HepG2 (cell line): ENCODE data around the gene ANKRD44. TPM values are rescaled to one million over a fixed set of nuclear protein-coding genes. Genes with fewer than 3 reads are reported as not detected.

Experiments used
- ATAC-seq: fragments of 200-7000 bp; cut with Tn5 transposase; 3 replicates; pipeline ENCODE4 v1.9.1; 2020; ENCODE audit warnings: mild to moderate bottlenecking, moderate library complexity
- BruUV-seq: library from RNA; stranded (reverse); fragments of 400-500 nt; replicated peaks from 2 replicates; lab custom pipeline; 2021; lab: Mats Ljungman, UMichigan
- CTCF ChIA-PET: fragments of 300-600 bp; formaldehyde crosslinking; extraction: SDS; loops from one replicate; lab custom pipeline; 2021; ENCODE audit warnings: low total read pairs, inconsistent platforms, low intra/inter-chr PET ratio; lab: Yijun Ruan, JAX
- POLR2A ChIA-PET: fragments of 350-600 bp; sonication (Branson Sonifier 250); formaldehyde crosslinking; loops from one replicate; lab custom pipeline; 2020; ENCODE audit warnings: antibody characterized with exemption, inconsistent platforms; lab: Yijun Ruan, JAX
- DNase-seq: peaks from one replicate; pipeline ENCODE4 v3.0.0-alpha.2; 2015; ENCODE audit warnings: low spot score
- FAIRE-seq: peaks from 3 replicates; lab custom pipeline; 2011; peaks lifted over from hg19 to GRCh38; lab: Jason Lieb, UNC
- H2AFZ ChIP-seq: one replicate; pipeline ENCODE4 v1.6.1; 2011; ENCODE audit warnings: low read length, inconsistent platforms
- H3K27ac ChIP-seq: fragments of 300-600 bp; 3 replicates; pipeline ENCODE4 v1.8.0; 2011; ENCODE audit warnings: mixed run types, mild to moderate bottlenecking, mixed read lengths, low read length, inconsistent platforms; ENCODE audit not compliant: insufficient read depth; ENCODE audit errors: extremely low read length
- H3K27me3 ChIP-seq, 2 experiments: fragments of 200-600 bp in 1 of 2; 2 replicates in 1 of 2; 3 replicates in 1 of 2; pipeline versions ENCODE4 v1.6.0 to v1.8.0; 2011; ENCODE audit warnings: low read length in 2 of 2, mild to moderate bottlenecking in 2 of 2, moderate library complexity in 2 of 2, inconsistent platforms in 1 of 2; ENCODE audit not compliant: insufficient read depth in 2 of 2, control insufficient read depth in 1 of 2
- H3K36me3 ChIP-seq, 2 experiments: fragments of 200-600 bp in 1 of 2; replicated peaks in 1 of 2; 2 replicates in 1 of 2; 3 replicates in 1 of 2; pipeline versions ENCODE4 v1.5.1 to v1.8.0; 2011; ENCODE audit warnings: low read length in 2 of 2, inconsistent platforms in 1 of 2; ENCODE audit not compliant: insufficient read depth in 2 of 2, control insufficient read depth in 1 of 2
- H3K4me1 ChIP-seq: 2 replicates; pipeline ENCODE4 v1.5.1; 2012; ENCODE audit warnings: low read length, inconsistent platforms; ENCODE audit not compliant: insufficient read depth
- H3K4me2 ChIP-seq: 2 replicates; pipeline ENCODE4 v1.6.0; 2011; ENCODE audit warnings: low read depth, low read length, inconsistent platforms
- H3K4me3 ChIP-seq, 3 experiments: fragments of 200-600 bp in 1 of 3; sonication (generic), shearing (Covaris generic) in 1 of 3; replicated peaks in 1 of 3; 2 replicates each; pipeline ENCODE4 v1.5.1; 2011 to 2016; ENCODE audit warnings: low read length in 3 of 3, inconsistent platforms in 2 of 3, low read depth in 2 of 3, mild to moderate bottlenecking in 2 of 3, control low read depth in 1 of 3, mixed read lengths in 1 of 3; ENCODE audit not compliant: insufficient read depth in 1 of 3
- H3K79me2 ChIP-seq: one replicate; pipeline ENCODE4 v1.6.1; 2011; ENCODE audit warnings: low read length, inconsistent platforms; ENCODE audit not compliant: insufficient read depth
- H3K9ac ChIP-seq: 2 replicates; pipeline ENCODE4 v1.6.0; 2011; ENCODE audit warnings: mild to moderate bottlenecking, low read depth, low read length, inconsistent platforms; ENCODE audit not compliant: insufficient read depth
- H3K9me3 ChIP-seq: 2 replicates; pipeline ENCODE4 v1.5.1; 2012; ENCODE audit warnings: mild to moderate bottlenecking, low read length
- H4K20me1 ChIP-seq: 2 replicates; pipeline ENCODE4 v1.6.0; 2011; ENCODE audit warnings: inconsistent platforms, mild to moderate bottlenecking, low read length, moderate library complexity; ENCODE audit not compliant: insufficient read depth
- KAT8 ChIP-seq: IDR thresholded peaks from 2 replicates; pipeline ENCODE4 v1.6.1; 2016; ENCODE audit warnings: missing genetic modification reagents, missing compliant biosample characterization
- MIER2 ChIP-seq: IDR thresholded peaks from 2 replicates; pipeline ENCODE4 v1.6.1; 2016; ENCODE audit warnings: missing biosample characterization, missing genetic modification reagents
- SIN3A ChIP-seq: IDR thresholded peaks from 2 replicates; pipeline ENCODE4 v1.6.1; 2011; ENCODE audit warnings: low read depth, mild to moderate bottlenecking, control low read depth, low read length, borderline replicate concordance
- SNAPC2 ChIP-seq: sonication (generic); formaldehyde crosslinking; IDR thresholded peaks from 2 replicates; pipeline ENCODE4 v1.8.1; 2022; ENCODE audit warnings: mild to moderate bottlenecking, missing genetic modification reagents
- SP140L ChIP-seq: sonication (generic); formaldehyde crosslinking; IDR thresholded peaks from 2 replicates; pipeline ENCODE4 v1.4.0; 2020; ENCODE audit warnings: missing genetic modification reagents, borderline replicate concordance
- ZNF484 ChIP-seq: sonication (generic); formaldehyde crosslinking; IDR thresholded peaks from 2 replicates; pipeline ENCODE4 v1.5.1; 2020; ENCODE audit warnings: mild to moderate bottlenecking, low read depth, missing genetic modification reagents, borderline replicate concordance
- WGBS: methylation state at CpG from one replicate; pipeline ENCODE4 v1.1.6; 2017; ENCODE audit warnings: low lambda C conversion rate; 5-methylcytosine and 5-hydroxymethylcytosine counted together
- in situ Hi-C: cut with HindIII; loops from 2 replicates; pipeline ENCODE4 v1.10.0; 2017; ENCODE audit warnings: low pct_unique_long_range_greater_than_20kb; ENCODE audit not compliant: extremely low pct_ligation_motif_present
- intact Hi-C: fragments of 100-400 bp; cut with micrococcal nuclease; formaldehyde crosslinking; loops from one replicate; pipeline ENCODE4 v1.10.0; 2022; ENCODE audit not compliant: unreplicated experiment
- polyA plus RNA-seq, 8 experiments: library from polyadenylated mRNA; depleted of rRNA in 3 of 8; stranded (reverse) in 7 of 8; unstranded in 1 of 8; fragments of >200 nt; fragmentation: Illumina TruSeq in 4 of 8; extraction: Trizol in 4 of 8; gene quantifications; 2 replicates each; pipeline versions ENCODE4 v1.2.1 to v1.2.3, GENCODE V29; 2011 to 2016; ENCODE audit warnings: low read depth in 4 of 8, missing spikeins in 1 of 8, mixed read lengths in 1 of 8; ENCODE audit not compliant: insufficient read depth in 1 of 8
- total RNA-seq, 5 experiments: library from RNA; depleted of rRNA; stranded (reverse); fragments of >200 nt; fragmentation: Illumina TruSeq; extraction: Trizol; gene quantifications; 2 replicates each; pipeline ENCODE4 v1.2.3, GENCODE V29; 2016; ENCODE audit warnings: low read depth in 1 of 5
- TF ChIP-seq, protein P1 (sequence below): sonication (generic); formaldehyde crosslinking; IDR thresholded peaks from 2 replicates; pipeline ENCODE4 v1.5.1; 2020; ENCODE audit warnings: mild to moderate bottlenecking, missing genetic modification reagents, moderate library complexity
- TF ChIP-seq, protein P2 (sequence below): sonication (generic); formaldehyde crosslinking; IDR thresholded peaks from 2 replicates; pipeline ENCODE4 v1.5.0; 2020; ENCODE audit warnings: missing genetic modification reagents

Gene ANKRD44
- total and polyA plus RNA-seq, 2 of the 13 experiments (the other 11 are each of a cell fraction or from before 2014, with no cell fraction given), result 0.04 to 0.11 TPM

DNA sequence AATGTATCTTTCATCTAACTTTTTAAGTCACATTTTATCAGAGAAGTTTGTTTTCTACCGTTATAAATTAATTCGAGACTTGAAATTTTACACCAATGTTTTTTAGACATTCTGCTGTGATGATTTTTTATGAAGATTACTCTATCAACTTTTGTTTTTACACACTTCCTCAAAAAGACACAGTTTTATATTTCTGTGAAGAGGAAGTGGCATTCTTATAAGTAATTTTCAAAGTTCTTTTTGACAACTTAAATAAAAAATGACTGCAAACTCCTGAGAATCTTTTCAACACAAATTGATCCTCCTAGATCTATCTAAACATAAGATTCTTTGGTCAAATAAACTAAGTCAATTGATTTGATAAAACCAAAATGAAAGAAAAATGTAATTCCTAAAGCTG is 13.7 kb downstream of the ANKRD44 start:
- no TSS peak for BruUV-seq
- Histone ChIP-seq H3K36me3 (no peaks in the 10 kb centered on the region), H3K9me3 (no peaks in the 10 kb centered on the region), H3K4me3 (no peak overlapping the region), H3K4me2 (no peak overlapping the region), H2AFZ (no peak overlapping the region), H3K4me1 (no peaks in the 10 kb centered on the region), H4K20me1 (no peaks in the 10 kb centered on the region), H3K27ac (no peak overlapping the region), H3K27me3 (no peaks in the 10 kb centered on the region), H3K79me2 (no peaks in the 10 kb centered on the region), H3K9ac (no peak overlapping the region)
- CTCF ChIA-PET, result no interaction called here
- ATAC-seq, result no peak
- no peak for FAIRE-seq
- TF ChIP-seq, protein P1, sequence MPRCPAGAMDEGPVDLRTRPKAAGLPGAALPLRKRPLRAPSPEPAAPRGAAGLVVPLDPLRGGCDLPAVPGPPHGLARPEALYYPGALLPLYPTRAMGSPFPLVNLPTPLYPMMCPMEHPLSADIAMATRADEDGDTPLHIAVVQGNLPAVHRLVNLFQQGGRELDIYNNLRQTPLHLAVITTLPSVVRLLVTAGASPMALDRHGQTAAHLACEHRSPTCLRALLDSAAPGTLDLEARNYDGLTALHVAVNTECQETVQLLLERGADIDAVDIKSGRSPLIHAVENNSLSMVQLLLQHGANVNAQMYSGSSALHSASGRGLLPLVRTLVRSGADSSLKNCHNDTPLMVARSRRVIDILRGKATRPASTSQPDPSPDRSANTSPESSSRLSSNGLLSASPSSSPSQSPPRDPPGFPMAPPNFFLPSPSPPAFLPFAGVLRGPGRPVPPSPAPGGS (CRISPR knock-in tag), result no peak
- TF ChIP-seq ZNF484 (CRISPR knock-in tag) (no peak), SP140L (CRISPR knock-in tag) (no peak), KAT8 (CRISPR knock-in tag) (no peak), SNAPC2 (CRISPR knock-in tag) (no peak), SIN3A (no peak), MIER2 (CRISPR knock-in tag) (no peak)
- TF ChIP-seq, protein P2, sequence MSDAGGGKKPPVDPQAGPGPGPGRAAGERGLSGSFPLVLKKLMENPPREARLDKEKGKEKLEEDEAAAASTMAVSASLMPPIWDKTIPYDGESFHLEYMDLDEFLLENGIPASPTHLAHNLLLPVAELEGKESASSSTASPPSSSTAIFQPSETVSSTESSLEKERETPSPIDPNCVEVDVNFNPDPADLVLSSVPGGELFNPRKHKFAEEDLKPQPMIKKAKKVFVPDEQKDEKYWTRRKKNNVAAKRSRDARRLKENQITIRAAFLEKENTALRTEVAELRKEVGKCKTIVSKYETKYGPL, result no peak
- intact Hi-C loops (no loop called here), in situ Hi-C loops (no loop called here)
- no peak for DNase-seq
- 4% methylated on average over 2 of the region's 2 CpGs for WGBS
- POLR2A ChIA-PET, result interaction anchor here (0.6 kb wide), 1 partner anchor 29 kb away, joined by 3 read pairs; no protein-coding TSS in a partner anchor
